Naive thymus-derived CD4-positive, alpha-beta T cell (primary cell): Measurements from ENCODE around the gene PKNOX2. TPM values are rescaled to one million over a fixed set of nuclear protein-coding genes. Genes with fewer than 3 reads are reported as not detected.

Experiments
- ATAC-seq: fragments of 150-1000 bp; cut with Tn5 transposase; 2 replicates; pipeline ENCODE4 v1.10.0; 2021; ENCODE audit warnings: mild to moderate bottlenecking, moderate library complexity
- CTCF ChIA-PET: fragments of 350-600 bp; sonication (Branson Sonifier 250); formaldehyde crosslinking; loops from one replicate; lab custom pipeline; 2021; ENCODE audit warnings: antibody characterized with exemption; lab: Charles Lee
- POLR2A ChIA-PET: fragments of 350-600 bp; sonication (Branson Sonifier 250); formaldehyde crosslinking; loops from one replicate; lab custom pipeline; 2021; ENCODE audit warnings: antibody characterized with exemption, inconsistent platforms; lab: Charles Lee
- DNase-seq, 9 donors: peaks; one replicate each; pipeline versions ENCODE4 v3.0.0 to v3.0.0-alpha.2; 2020 to 2022; ENCODE audit warnings: mixed read lengths in 1 of 9
- H3K27ac ChIP-seq: one replicate; pipeline ENCODE4 v1.7.0; 2013; ENCODE audit warnings: mild to moderate bottlenecking, low read depth, low read length, moderate library complexity
- H3K27me3 ChIP-seq, 2 donors: one replicate each; pipeline ENCODE4 v1.7.0; 2013; ENCODE audit warnings: low read length in 2 of 2, mild to moderate bottlenecking in 2 of 2, moderate library complexity in 2 of 2; ENCODE audit not compliant: control insufficient read depth in 2 of 2, insufficient read depth in 2 of 2
- H3K36me3 ChIP-seq, 3 experiments: 1 replicate in 2 of 3; 2 replicates in 1 of 3; pipeline ENCODE4 v1.7.0; 2013; ENCODE audit warnings: low read length in 3 of 3, mild to moderate bottlenecking in 3 of 3, moderate library complexity in 1 of 3; ENCODE audit not compliant: insufficient read depth in 3 of 3, control insufficient read depth in 2 of 3
- H3K4me1 ChIP-seq, 2 donors: one replicate each; pipeline ENCODE4 v1.7.0; 2013; ENCODE audit warnings: low read length in 2 of 2, mild to moderate bottlenecking in 2 of 2, moderate library complexity in 1 of 2; ENCODE audit not compliant: control insufficient read depth in 2 of 2, insufficient read depth in 2 of 2
- H3K4me3 ChIP-seq: 2 replicates; pipeline ENCODE4 v1.7.0; 2013; ENCODE audit warnings: mild to moderate bottlenecking, low read length
- H3K9me3 ChIP-seq, 3 experiments: 1 replicate in 2 of 3; 2 replicates in 1 of 3; pipeline ENCODE4 v1.7.0; 2013; ENCODE audit warnings: low read length in 3 of 3; ENCODE audit not compliant: control insufficient read depth in 2 of 3
- H3K27ac Mint-ChIP-seq, 9 donors: one replicate each; pipeline ENCODE4 v1.8.0; 2020 to 2022; ENCODE audit warnings: mixed read lengths in 9 of 9, mild to moderate bottlenecking in 8 of 9, moderate library complexity in 5 of 9, inconsistent platforms in 2 of 9
- H3K27me3 Mint-ChIP-seq, 5 donors: one replicate each; pipeline ENCODE4 v1.8.0; 2021 to 2022; ENCODE audit warnings: mixed read lengths in 5 of 5, mild to moderate bottlenecking in 1 of 5
- H3K36me3 Mint-ChIP-seq, 5 donors: one replicate each; pipeline ENCODE4 v1.8.0; 2020 to 2022; ENCODE audit warnings: mixed read lengths in 5 of 5, mild to moderate bottlenecking in 3 of 5, inconsistent platforms in 1 of 5
- H3K4me1 Mint-ChIP-seq, 7 donors: one replicate each; pipeline ENCODE4 v1.8.0; 2020 to 2022; ENCODE audit warnings: mixed read lengths in 7 of 7, mild to moderate bottlenecking in 3 of 7, inconsistent platforms in 1 of 7
- H3K4me3 Mint-ChIP-seq, 10 donors: one replicate each; pipeline ENCODE4 v1.8.0; 2020 to 2022; ENCODE audit warnings: mild to moderate bottlenecking in 10 of 10, mixed read lengths in 10 of 10, moderate library complexity in 6 of 10, inconsistent platforms in 2 of 10
- H3K9me3 Mint-ChIP-seq, 11 donors: one replicate each; pipeline ENCODE4 v1.8.0; 2020 to 2022; ENCODE audit warnings: mixed read lengths in 11 of 11, mild to moderate bottlenecking in 4 of 11, inconsistent platforms in 1 of 11, moderate library complexity in 1 of 11
- intact Hi-C, 2 donors: fragments of 100-400 bp; cut with micrococcal nuclease; formaldehyde crosslinking; loops; one replicate each; pipeline ENCODE4 v1.15.1; 2023
- polyA plus RNA-seq, 2 donors: library from polyadenylated mRNA; unstranded; fragments of 300-500 nt; fragmentation: Illumina TruSeq; gene quantifications; one replicate each; pipeline ENCODE4 v1.2.3, GENCODE V29; 2021
- total RNA-seq, 6 experiments: library from RNA in 5 of 6; stranded (reverse) in 5 of 6; gene quantifications; 1 replicate in 5 of 6; 2 replicates in 1 of 6; pipeline ENCODE4 v1.2.3 and lab custom pipeline; 2021 to 2026

The PKNOX2 gene
- total and polyA plus RNA-seq, 7 experiments from 2014 or later: not detected

DNA sequence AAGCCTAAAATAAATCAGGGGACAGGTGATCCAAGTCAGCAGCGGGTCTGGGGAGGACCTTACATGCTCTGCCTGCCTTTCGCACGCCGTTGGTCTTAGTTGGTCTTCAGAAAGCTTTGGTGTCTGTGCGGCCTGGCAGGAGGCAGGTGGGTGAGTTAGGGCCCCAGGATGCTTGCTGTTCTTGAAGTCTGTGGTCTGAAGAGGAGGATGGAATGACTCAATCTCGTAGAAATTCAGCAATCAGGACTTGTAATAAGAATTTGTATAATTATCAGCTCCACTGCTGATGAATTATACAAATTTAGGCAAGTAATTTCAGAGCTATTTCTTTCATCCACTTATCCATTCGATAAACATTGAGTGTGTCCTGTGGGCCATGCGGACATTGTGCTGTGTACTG is 193.0 kb downstream of the PKNOX2 start:
- H3K4me1 Mint-ChIP-seq: peaks cover 0 to 6% (median 0%) of the 10 kb centered on the region in 7 donors
- Histone ChIP-seq H3K4me1 (no peaks in the 10 kb centered on the region), H3K27ac (no peak overlapping the region), H3K4me3 (no peak overlapping the region), H3K36me3 (no peaks in the 10 kb centered on the region), H3K9me3 (no peaks in the 10 kb centered on the region), H3K27me3 (no peaks in the 10 kb centered on the region)
- DNase-seq (no peak), ATAC-seq (no peak)
- peaks cover 0 to 4% (median 0%) of the 10 kb centered on the region in 5 donors for H3K27me3 Mint-ChIP-seq
- intact Hi-C loops: loop anchor here in 1 of 2 donors (5.0 kb wide), 1 partner anchor 265 kb away; no protein-coding TSS in a partner anchor
- ChIA-PET POLR2A (no interaction called here), CTCF (interaction anchor here (1.5 kb wide), 1 partner anchor 10 kb away, joined by 6 read pairs; no protein-coding TSS in a partner anchor)
- H3K27ac Mint-ChIP-seq: no peak overlapping the region
- H3K9me3 Mint-ChIP-seq: peaks cover 0 to 1% (median 0%) of the 10 kb centered on the region in 11 donors
- H3K4me3 Mint-ChIP-seq: no peak overlapping the region
- no peaks in the 10 kb centered on the region for H3K36me3 Mint-ChIP-seq

DNA sequence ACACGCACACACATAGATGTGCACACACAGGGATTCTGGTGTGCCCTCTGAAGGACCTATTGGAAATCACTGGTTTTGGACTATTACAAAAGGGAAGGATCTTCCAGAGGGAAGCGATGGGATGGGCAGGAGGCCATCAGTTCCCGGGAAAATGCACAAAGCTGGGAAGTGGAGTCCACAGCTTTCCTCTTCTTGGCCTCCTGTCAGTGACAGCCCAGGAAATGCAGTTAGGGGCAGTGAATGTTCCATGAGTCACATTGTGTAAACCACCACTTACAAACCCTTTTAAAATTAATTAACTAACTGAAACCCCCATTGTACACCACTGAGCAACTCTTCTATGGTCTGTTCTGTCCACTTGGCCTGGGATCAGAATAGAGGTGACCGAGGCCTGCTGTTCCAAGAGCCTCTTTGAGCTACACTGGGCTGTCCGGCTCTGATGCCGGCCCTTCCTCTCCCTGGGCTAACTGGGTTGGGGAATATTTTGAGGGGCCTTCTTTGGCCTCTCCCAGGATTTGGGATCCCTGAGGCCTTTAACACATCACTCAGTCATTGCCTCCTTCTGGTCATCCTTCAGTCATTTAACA is 193.8 kb downstream of the PKNOX2 start:
- no peak for DNase-seq
- H3K4me1 Mint-ChIP-seq: peaks cover 0 to 6% (median 0%) of the 10 kb centered on the region in 7 donors
- H3K36me3 Mint-ChIP-seq: no peaks in the 10 kb centered on the region
- no peaks in the 10 kb centered on the region for H3K4me1 ChIP-seq
- ChIA-PET CTCF (interaction anchor here (1.5 kb wide), 1 partner anchor 11 kb away, joined by 6 read pairs; no protein-coding TSS in a partner anchor), POLR2A (no interaction called here)
- H3K27ac ChIP-seq: no peak overlapping the region
- no peak for ATAC-seq
- no peaks in the 10 kb centered on the region for H3K9me3 ChIP-seq
- no peaks in the 10 kb centered on the region for H3K36me3 ChIP-seq
- H3K9me3 Mint-ChIP-seq: peaks cover 0 to 1% (median 0%) of the 10 kb centered on the region in 11 donors
- H3K4me3 ChIP-seq: no peak overlapping the region
- H3K27ac Mint-ChIP-seq: no peak overlapping the region
- H3K4me3 Mint-ChIP-seq: no peak overlapping the region
- intact Hi-C loops: loop anchor here in 1 of 2 donors (5.0 kb wide), 1 partner anchor 266 kb away; no protein-coding TSS in a partner anchor
- H3K27me3 Mint-ChIP-seq: peaks cover 0 to 4% (median 0%) of the 10 kb centered on the region in 5 donors
- no peaks in the 10 kb centered on the region for H3K27me3 ChIP-seq

DNA sequence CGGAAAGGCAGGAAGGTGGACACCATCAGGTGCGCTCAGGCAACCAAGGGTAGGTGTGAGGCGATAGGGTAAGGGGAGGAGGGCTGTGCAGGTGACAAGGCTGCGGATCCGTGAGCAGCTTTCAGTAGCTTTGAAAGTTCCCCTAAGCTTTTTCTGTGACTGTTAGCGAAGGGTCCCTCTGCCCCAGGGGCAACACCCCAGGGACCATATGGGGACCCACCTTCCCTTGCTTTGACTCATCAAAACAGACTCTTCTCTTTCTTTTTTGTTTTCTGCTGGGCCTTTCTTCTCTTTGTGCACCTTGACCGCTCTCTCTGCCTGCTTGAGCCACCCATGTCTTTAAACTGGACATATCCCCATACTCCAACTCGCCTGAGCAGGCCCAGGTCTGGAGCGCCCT is 194.6 kb downstream of the PKNOX2 start:
- H3K4me1 ChIP-seq: no peaks in the 10 kb centered on the region
- no peak overlapping the region for H3K4me3 ChIP-seq
- Mint-ChIP-seq H3K4me3 (no peak overlapping the region), H3K27ac (no peak overlapping the region), H3K36me3 (no peaks in the 10 kb centered on the region), H3K4me1 (peaks cover 0 to 6% (median 0%) of the 10 kb centered on the region in 7 donors), H3K9me3 (peaks cover 0 to 1% (median 0%) of the 10 kb centered on the region in 11 donors), H3K27me3 (peaks cover 0 to 4% (median 0%) of the 10 kb centered on the region in 5 donors)
- CTCF ChIA-PET: no interaction called here
- H3K27ac ChIP-seq: no peak overlapping the region
- ATAC-seq: no peak
- H3K36me3 ChIP-seq: no peaks in the 10 kb centered on the region
- no peaks in the 10 kb centered on the region for H3K27me3 ChIP-seq
- intact Hi-C loops: loop anchor here in 1 of 2 donors (5.0 kb wide), 1 partner anchor 267 kb away; no protein-coding TSS in a partner anchor
- DNase-seq: no peak
- no peaks in the 10 kb centered on the region for H3K9me3 ChIP-seq
- POLR2A ChIA-PET: no interaction called here

DNA sequence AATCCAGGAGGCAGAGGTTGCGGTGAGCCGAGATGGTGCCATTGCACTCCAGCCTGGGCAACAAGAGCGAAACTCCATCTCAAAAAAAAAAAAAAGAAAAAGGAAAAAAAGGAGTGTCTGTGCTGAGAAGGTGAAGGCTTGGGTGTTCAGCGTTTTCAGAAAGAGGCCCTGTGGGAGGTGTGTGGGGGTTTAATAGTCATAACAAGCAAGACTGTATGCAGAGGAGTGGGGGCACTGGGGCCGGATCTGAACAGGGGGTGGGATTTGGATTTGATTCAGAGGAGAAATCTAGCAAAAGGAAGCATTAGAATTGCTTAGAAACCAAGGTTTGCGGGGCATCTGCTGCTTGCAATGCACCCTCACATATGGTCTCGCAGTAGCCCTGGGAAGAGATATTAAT is 195.5 kb downstream of the PKNOX2 start:
- H3K36me3 ChIP-seq: no peaks in the 10 kb centered on the region
- peaks cover 0 to 1% (median 0%) of the 10 kb centered on the region in 11 donors for H3K9me3 Mint-ChIP-seq
- ChIA-PET CTCF (no interaction called here), POLR2A (no interaction called here)
- H3K27ac ChIP-seq: no peak overlapping the region
- H3K4me1 ChIP-seq: no peaks in the 10 kb centered on the region
- no peaks in the 10 kb centered on the region for H3K9me3 ChIP-seq
- peaks cover 0 to 6% (median 0%) of the 10 kb centered on the region in 7 donors for H3K4me1 Mint-ChIP-seq
- intact Hi-C loops: no loop called here
- ATAC-seq (no peak), DNase-seq (no peak)
- H3K27me3 ChIP-seq: no peaks in the 10 kb centered on the region
- H3K4me3 Mint-ChIP-seq: no peak overlapping the region
- no peaks in the 10 kb centered on the region for H3K36me3 Mint-ChIP-seq
- peaks cover 0 to 7% (median 3%) of the 10 kb centered on the region in 5 donors for H3K27me3 Mint-ChIP-seq
- H3K4me3 ChIP-seq: no peak overlapping the region
- H3K27ac Mint-ChIP-seq: no peak overlapping the region

DNA sequence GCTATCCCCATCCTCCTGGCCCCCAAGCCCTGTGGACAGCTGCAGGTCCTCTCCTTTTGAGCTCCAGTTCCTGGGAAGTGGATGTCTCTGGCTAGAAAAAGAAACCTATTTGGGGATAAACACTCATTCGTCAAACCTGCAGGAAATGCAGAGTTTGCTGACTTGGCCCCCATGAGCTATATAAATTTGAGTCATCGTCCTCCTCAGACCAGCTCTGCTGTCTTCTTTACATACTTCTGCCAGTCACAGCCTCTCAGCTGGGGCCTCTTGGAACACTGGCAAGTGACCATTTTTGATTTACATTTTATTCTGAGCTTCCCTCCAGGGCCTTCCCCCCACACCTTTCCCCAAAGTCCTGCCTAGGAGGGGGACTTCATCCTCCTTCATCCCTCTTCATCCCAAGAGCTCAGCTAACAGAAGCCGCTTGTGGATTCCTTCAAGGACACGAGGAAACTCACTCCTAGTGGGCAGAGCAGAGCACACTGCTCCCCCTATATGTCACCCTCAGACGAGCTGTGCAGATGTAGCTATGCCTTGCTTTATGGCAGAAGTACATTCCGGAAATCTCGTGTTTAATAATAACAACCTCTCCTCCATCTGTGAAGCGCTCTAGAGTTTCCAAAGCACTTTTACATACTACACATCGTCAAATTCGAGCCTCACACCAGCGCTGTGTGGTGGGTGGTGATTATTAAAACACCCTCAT is 199.7 kb downstream of the PKNOX2 start:
- H3K36me3 ChIP-seq: no peaks in the 10 kb centered on the region
- H3K9me3 ChIP-seq: no peaks in the 10 kb centered on the region
- intact Hi-C loops: no loop called here
- Mint-ChIP-seq H3K9me3 (no peaks in the 10 kb centered on the region), H3K36me3 (no peaks in the 10 kb centered on the region), H3K4me3 (no peak overlapping the region), H3K4me1 (no peaks in the 10 kb centered on the region), H3K27me3 (peaks cover 0 to 15% (median 7%) of the 10 kb centered on the region in 5 donors), H3K27ac (no peak overlapping the region)
- no peak overlapping the region for H3K27ac ChIP-seq
- ATAC-seq (no peak), DNase-seq (no peak)
- H3K27me3 ChIP-seq: no peaks in the 10 kb centered on the region
- ChIA-PET POLR2A (no interaction called here), CTCF (no interaction called here)
- no peak overlapping the region for H3K4me3 ChIP-seq
- no peaks in the 10 kb centered on the region for H3K4me1 ChIP-seq

DNA sequence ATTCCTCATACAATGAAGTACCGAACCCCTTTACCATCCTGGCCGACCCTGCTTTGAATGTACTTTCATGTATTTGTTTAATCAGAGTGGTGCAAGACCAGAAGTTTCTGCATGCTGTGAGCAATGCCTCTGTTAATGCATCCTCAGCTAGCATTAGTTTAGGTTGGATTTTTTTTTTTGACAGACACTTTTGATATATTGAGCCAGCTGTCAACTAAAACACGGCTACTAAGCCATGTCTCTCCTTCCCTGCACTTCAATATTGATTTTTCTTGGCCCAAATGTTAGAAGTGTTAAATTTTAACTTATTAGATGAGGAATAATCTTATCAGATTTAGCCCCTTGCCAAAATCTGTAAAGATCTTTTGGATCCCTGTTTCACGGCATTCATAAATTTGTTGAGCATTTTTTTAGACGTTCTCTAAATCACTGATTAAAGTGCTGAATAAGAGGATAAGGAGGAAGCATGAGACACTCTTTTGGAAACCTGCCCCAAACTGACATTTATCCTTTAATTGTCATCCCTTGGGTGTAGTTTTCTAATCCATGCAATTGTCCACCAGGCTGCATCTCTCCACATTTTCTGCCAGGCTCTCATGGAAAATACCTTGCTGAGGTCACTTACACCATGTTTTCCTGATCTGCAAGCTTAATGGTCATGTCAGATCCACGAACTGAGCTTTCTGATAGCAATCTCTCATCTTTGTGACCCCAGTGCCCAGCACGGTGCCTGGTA is 200.8 kb downstream of the PKNOX2 start:
- H3K4me3 Mint-ChIP-seq: no peak overlapping the region
- no peaks in the 10 kb centered on the region for H3K36me3 Mint-ChIP-seq
- H3K36me3 ChIP-seq: no peaks in the 10 kb centered on the region
- no peaks in the 10 kb centered on the region for H3K9me3 ChIP-seq
- H3K27me3 Mint-ChIP-seq: peaks cover 2 to 24% (median 9%) of the 10 kb centered on the region in 5 donors
- H3K27me3 ChIP-seq: no peaks in the 10 kb centered on the region
- CTCF ChIA-PET: no interaction called here
- intact Hi-C loops: no loop called here
- H3K4me1 ChIP-seq: no peaks in the 10 kb centered on the region
- H3K4me3 ChIP-seq: no peak overlapping the region
- DNase-seq: no peak
- no peaks in the 10 kb centered on the region for H3K4me1 Mint-ChIP-seq
- no peak overlapping the region for H3K27ac Mint-ChIP-seq
- no peak overlapping the region for H3K27ac ChIP-seq
- H3K9me3 Mint-ChIP-seq: no peaks in the 10 kb centered on the region
- POLR2A ChIA-PET: no interaction called here
- no peak for ATAC-seq
